Type B pancreatic cell (in vitro differentiated cells): ENCODE data around the gene SYPL1. TPM values are rescaled to one million over a fixed set of nuclear protein-coding genes. Genes with fewer than 3 reads are reported as not detected.

Source experiments
- DNase-seq: peaks from one replicate; pipeline ENCODE4 v3.0.0; 2021; ENCODE audit warnings: mixed read lengths; ENCODE audit not compliant: unreplicated experiment; ENCODE audit errors: extremely low spot score
- H3K27ac Mint-ChIP-seq: 2 replicates; pipeline ENCODE4 v1.8.0; 2021; ENCODE audit warnings: mild to moderate bottlenecking, mixed read lengths
- H3K27me3 Mint-ChIP-seq: 2 replicates; pipeline ENCODE4 v1.8.0; 2021; ENCODE audit warnings: mixed read lengths
- H3K36me3 Mint-ChIP-seq: 2 replicates; pipeline ENCODE4 v1.8.0; 2021; ENCODE audit warnings: mixed read lengths
- H3K4me1 Mint-ChIP-seq: one replicate; pipeline ENCODE4 v1.8.0; 2021; ENCODE audit warnings: mixed read lengths; ENCODE audit not compliant: unreplicated experiment
- H3K4me3 Mint-ChIP-seq: 2 replicates; pipeline ENCODE4 v1.8.0; 2021; ENCODE audit warnings: mild to moderate bottlenecking, mixed read lengths
- H3K9me3 Mint-ChIP-seq: 2 replicates; pipeline ENCODE4 v1.8.0; 2021; ENCODE audit warnings: mixed read lengths
- total RNA-seq: library from RNA; stranded (reverse); gene quantifications from 2 replicates; pipeline ENCODE4 v1.2.1, GENCODE V29; 2021; ENCODE audit warnings: low replicate concordance
- TF ChIP-seq, protein P1 (sequence below): fragments of 200-600 bp; sonication (generic); conservative IDR thresholded peaks from 2 replicates; pipeline ENCODE4 v1.5.0; 2021; ENCODE audit warnings: antibody characterized with exemption, mild to moderate bottlenecking

Gene SYPL1
- total RNA-seq, 1 donor from 2014 or later: 59.0 TPM

DNA sequence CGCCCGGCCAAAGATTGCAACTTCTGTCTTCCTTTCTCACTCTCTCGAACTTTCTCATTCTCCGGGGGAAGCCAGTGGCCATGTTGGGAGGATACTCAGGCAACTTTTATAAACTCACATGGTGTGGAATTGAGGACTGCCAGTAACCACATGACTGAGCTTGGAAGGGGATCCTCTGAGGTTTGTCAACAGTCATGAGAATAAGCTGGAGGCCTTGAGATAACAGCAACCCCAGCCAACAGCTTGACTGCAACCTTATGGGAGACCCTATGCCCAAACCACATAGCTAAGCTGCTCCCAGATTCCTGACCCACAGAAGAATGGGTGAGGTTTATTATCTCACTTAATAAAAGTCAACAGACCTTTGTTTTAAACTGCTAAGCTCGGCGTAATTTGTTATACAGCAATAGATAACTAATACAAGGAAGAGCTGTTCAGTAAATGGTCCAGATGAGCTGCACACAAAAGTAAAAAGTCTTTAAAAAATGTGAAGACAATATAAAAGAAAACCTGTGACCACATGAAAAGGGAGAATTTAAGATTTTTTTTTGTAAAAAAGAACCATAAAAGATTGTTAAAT is 9.6 kb downstream of the SYPL1 start:
- H3K27me3 Mint-ChIP-seq: no peaks in the 10 kb centered on the region

DNA sequence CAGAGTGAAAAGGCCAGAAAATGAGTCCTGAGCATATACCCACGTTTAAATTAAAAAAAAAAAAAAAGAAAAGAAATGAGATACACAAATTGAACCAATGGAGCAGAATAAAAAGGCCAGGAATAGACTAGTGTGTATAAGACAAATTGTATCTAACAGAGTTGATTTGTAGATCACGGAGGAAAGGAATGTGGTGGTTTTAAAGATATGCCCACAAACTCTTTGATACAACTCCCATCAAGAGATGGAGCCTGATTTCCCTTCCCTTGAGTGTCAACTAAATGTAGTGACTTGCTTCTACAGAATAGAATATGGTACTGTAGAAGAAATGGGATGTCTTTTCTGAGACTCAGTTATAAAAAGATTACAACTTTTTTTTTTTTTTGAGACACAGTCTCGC is 10.4 kb downstream of the SYPL1 start:
- no peak for DNase-seq
- H3K36me3 Mint-ChIP-seq: peaks cover 7% of the 10 kb centered on the region
- peaks cover 28% of the 10 kb centered on the region for H3K4me1 Mint-ChIP-seq
- no peak overlapping the region for H3K27ac Mint-ChIP-seq
- TF ChIP-seq, protein P1, sequence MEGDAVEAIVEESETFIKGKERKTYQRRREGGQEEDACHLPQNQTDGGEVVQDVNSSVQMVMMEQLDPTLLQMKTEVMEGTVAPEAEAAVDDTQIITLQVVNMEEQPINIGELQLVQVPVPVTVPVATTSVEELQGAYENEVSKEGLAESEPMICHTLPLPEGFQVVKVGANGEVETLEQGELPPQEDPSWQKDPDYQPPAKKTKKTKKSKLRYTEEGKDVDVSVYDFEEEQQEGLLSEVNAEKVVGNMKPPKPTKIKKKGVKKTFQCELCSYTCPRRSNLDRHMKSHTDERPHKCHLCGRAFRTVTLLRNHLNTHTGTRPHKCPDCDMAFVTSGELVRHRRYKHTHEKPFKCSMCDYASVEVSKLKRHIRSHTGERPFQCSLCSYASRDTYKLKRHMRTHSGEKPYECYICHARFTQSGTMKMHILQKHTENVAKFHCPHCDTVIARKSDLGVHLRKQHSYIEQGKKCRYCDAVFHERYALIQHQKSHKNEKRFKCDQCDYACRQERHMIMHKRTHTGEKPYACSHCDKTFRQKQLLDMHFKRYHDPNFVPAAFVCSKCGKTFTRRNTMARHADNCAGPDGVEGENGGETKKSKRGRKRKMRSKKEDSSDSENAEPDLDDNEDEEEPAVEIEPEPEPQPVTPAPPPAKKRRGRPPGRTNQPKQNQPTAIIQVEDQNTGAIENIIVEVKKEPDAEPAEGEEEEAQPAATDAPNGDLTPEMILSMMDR: no peak
- no peak overlapping the region for H3K4me3 Mint-ChIP-seq
- H3K9me3 Mint-ChIP-seq: no peaks in the 10 kb centered on the region
- no peaks in the 10 kb centered on the region for H3K27me3 Mint-ChIP-seq

More for the DNA sequence above, 9.6 kb downstream of the SYPL1 start:
- no peaks in the 10 kb centered on the region for H3K9me3 Mint-ChIP-seq
- peaks cover 7% of the 10 kb centered on the region for H3K36me3 Mint-ChIP-seq
- H3K4me1 Mint-ChIP-seq: peaks cover 28% of the 10 kb centered on the region
- TF ChIP-seq, protein P1: no peak
- DNase-seq: no peak
- H3K4me3 Mint-ChIP-seq: no peak overlapping the region
- H3K27ac Mint-ChIP-seq: no peak overlapping the region

DNA sequence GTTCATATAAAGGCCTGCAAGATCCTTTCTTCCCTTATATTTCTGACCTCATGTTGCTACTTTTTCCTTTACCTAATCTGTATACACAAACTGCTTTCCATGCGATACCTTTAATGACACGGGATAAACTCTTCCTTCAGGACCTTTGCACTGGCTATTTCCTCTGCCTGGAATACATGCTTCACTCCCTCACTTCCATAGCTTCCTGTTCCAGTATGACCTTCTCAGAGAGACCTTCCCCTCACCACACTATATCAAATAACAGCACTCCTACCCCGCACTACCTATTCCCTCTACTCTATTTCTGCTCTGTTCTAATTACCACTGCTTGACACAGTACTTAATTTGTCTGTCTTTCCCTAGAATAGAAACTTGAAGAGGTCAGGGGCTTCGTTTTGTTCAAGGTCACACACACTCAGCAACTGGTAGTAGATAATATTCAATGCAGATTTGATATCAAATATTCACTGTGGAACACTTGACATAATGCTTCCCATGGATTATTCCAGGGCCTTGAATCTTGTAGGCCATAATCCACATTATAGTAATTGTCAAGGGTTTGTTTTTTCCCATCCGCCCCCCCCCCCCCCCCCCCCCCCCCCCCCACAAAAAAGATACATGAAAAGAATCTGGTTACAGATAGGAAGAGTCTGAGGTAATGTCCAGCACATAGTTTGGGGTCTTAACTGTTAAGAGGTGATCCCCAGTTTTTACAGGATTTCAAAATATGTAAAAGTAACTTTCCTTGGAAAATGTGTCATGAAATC is 11.1 kb downstream of the SYPL1 start:
- Mint-ChIP-seq H3K9me3 (no peaks in the 10 kb centered on the region), H3K27me3 (no peaks in the 10 kb centered on the region), H3K4me1 (peaks cover 28% of the 10 kb centered on the region), H3K36me3 (peaks cover 7% of the 10 kb centered on the region), H3K4me3 (no peak overlapping the region), H3K27ac (peak overlapping the region; percentile 34)
- DNase-seq: no peak
- TF ChIP-seq, protein P1: no peak

GRCh38 chr7:106099539-106099938 is 12.6 kb downstream of the SYPL1 start:
- TF ChIP-seq, protein P1: no peak
- H3K4me1 Mint-ChIP-seq: peaks cover 25% of the 10 kb centered on the region
- H3K27ac Mint-ChIP-seq: no peak overlapping the region
- no peak overlapping the region for H3K4me3 Mint-ChIP-seq
- no peaks in the 10 kb centered on the region for H3K9me3 Mint-ChIP-seq
- no peak for DNase-seq
- H3K27me3 Mint-ChIP-seq: no peaks in the 10 kb centered on the region
- H3K36me3 Mint-ChIP-seq: peaks cover 3% of the 10 kb centered on the region

DNA sequence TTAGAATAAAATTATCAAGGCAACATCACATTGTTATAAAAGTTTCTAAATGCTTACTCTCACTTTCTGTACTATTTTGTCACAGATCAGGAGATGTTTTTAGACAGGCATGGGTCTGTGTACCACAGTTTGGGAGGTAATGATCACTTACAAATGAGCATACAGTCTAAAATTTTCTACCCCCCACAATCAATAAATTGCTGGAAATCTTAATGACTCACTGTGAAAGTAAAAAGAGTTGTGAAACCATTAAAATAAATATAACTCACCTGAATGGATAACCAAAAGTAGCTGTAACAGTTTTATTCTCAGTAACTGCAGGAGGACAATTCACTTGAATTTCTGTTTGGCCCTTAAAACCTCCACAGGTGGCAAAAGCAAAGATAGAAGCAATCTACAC is 13.2 kb downstream of the SYPL1 start:
- DNase-seq: no peak
- H3K9me3 Mint-ChIP-seq: no peaks in the 10 kb centered on the region
- H3K27me3 Mint-ChIP-seq: no peaks in the 10 kb centered on the region
- H3K4me3 Mint-ChIP-seq: no peak overlapping the region
- TF ChIP-seq, protein P1: no peak
- peaks cover 23% of the 10 kb centered on the region for H3K4me1 Mint-ChIP-seq
- no peak overlapping the region for H3K27ac Mint-ChIP-seq
- peaks cover 3% of the 10 kb centered on the region for H3K36me3 Mint-ChIP-seq
